Putamen (tissue), 1 donor: ENCODE data around the gene KCNK4.
A peak's percentile ranks its signal among the peaks of the same experiment; 100 is the strongest.

Experiments used
- DNase-seq: peaks from one replicate; pipeline ENCODE4 v3.0.0-alpha.2; 2016; ENCODE audit warnings: low spot score

KCNK4 gene

GRCh38 chr11:64268893-64269539 lies 22.1 kb upstream of the KCNK4 start:
- no peak for DNase-seq

GRCh38 chr11:64269540-64270220 lies 21.4 kb upstream of the KCNK4 start:
- DNase-seq: peak; percentile 100

GRCh38 chr11:64275031-64275800 lies 15.9 kb upstream of the KCNK4 start:
- no peak for DNase-seq

GRCh38 chr11:64275841-64276240 lies 15.3 kb upstream of the KCNK4 start:
- DNase-seq: no peak

GRCh38 chr11:64276653-64277431 lies 14.3 kb upstream of the KCNK4 start:
- DNase-seq: no peak

GRCh38 chr11:64278576-64279190 lies 12.4 kb upstream of the KCNK4 start:
- no peak for DNase-seq

GRCh38 chr11:64281957-64282770 lies 8.9 kb upstream of the KCNK4 start:
- no peak for DNase-seq

- DNase-seq: no peak
Measured at GRCh38 chr11:64283092-64283491, 8.0 kb upstream of the KCNK4 start.

GRCh38 chr11:64284048-64284961 lies 6.8 kb upstream of the KCNK4 start, which contains the start of gene BAD:
Gene BAD (minus strand): TSS chr11:64284665. CDS start chr11:64284368, 297 bp downstream.
- DNase-seq: peak; percentile 96

- peak; percentile 87 for DNase-seq
Measured at GRCh38 chr11:64284962-64285884, 5.9 kb upstream of the KCNK4 start, which contains the start of gene GPR137. Gene GPR137 (plus strand): TSS chr11:64285848. CDS start chr11:64286525, 677 bp downstream.

GRCh38 chr11:64285885-64286800 lies 5.0 kb upstream of the KCNK4 start:
- DNase-seq: no peak

- no peak for DNase-seq
Measured at GRCh38 chr11:64286801-64287159, 4.3 kb upstream of the KCNK4 start.

GRCh38 chr11:64287676-64288352 lies 3.3 kb upstream of the KCNK4 start:
- DNase-seq: no peak

- no peak for DNase-seq
Measured at GRCh38 chr11:64288353-64288750, 2.8 kb upstream of the KCNK4 start.

- DNase-seq: no peak
Measured at GRCh38 chr11:64289002-64289564, 2.0 kb upstream of the KCNK4 start.
